ACHN (cell line): Measurements from ENCODE around the gene ANAPC10.

Source experiments
- DNase-seq: peaks from one replicate; pipeline ENCODE4 v3.0.0-alpha.2; 2015
- in situ Hi-C: cut with HindIII; loops from 2 replicates; pipeline ENCODE4 v1.10.0; 2017; ENCODE audit warnings: low sequenced_read_pairs, low pct_ligation_motif_present, low pct_unique_long_range_greater_than_20kb

The ANAPC10 gene

DNA sequence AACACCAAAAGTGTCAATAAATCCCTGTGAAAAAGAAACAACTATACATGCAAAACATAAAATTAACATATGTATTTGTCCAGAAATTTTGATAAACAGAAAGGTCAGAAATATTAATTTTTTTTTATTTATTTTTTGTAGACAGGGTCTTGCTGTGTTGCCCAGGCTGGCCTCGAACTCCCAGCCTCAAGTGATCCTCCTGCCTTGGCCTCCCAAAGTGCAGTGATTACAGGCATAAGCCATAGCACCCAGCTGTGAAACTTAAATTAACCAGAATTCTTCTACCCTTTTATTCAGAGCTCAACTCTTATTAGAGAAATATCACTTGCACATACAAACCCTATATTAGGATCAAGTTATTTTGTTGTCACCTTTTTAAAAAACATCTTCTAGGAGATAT, 16.2 kb downstream of the ANAPC10 start:
- in situ Hi-C loops: no loop called here
- DNase-seq: no peak

GRCh38 chr4:145076469-145076855, 21.5 kb downstream of the ANAPC10 start:
- in situ Hi-C loops: no loop called here
- DNase-seq: no peak

DNA sequence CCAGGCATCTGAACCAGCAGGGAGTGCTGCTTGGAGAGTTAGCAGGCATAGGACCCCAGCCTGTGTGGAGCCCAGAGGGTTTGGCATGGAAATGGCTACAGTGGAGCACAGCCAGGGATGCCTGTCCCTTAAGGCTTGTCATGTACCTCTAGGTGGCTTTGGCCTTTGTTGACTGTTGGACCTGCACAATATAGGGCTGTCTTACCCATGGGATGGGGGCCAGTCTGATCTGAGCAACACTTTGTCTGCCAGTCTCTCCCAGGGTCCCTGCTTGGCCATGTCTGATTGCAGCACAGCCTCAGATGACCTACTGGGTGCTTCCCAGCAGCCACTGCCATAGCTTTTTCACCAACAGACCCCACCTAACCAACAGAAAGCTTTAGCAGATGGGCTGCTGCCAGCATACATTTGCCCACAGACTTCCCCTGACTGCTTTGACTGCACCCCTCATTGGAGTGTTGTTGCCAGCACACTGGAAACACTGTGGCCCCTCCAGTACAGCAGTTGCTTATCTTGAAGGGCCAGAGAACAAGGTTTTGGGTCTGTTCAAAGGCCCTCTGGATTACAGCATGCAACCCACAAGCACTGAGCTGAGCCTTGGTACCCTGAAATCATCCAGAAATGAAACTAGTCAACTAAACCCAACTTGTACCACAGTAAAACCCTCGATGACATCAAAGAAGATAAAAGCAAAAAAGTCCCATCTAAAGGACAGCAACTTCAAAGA, 22.1 kb downstream of the ANAPC10 start:
- DNase-seq: no peak
- in situ Hi-C loops: no loop called here

GRCh38 chr4:145071560-145071959, 26.4 kb downstream of the ANAPC10 start:
- in situ Hi-C loops: no loop called here
- DNase-seq: no peak

- in situ Hi-C loops: no loop called here
- no peak for DNase-seq
Measured at GRCh38 chr4:145069361-145069760, 28.6 kb downstream of the ANAPC10 start.

DNA sequence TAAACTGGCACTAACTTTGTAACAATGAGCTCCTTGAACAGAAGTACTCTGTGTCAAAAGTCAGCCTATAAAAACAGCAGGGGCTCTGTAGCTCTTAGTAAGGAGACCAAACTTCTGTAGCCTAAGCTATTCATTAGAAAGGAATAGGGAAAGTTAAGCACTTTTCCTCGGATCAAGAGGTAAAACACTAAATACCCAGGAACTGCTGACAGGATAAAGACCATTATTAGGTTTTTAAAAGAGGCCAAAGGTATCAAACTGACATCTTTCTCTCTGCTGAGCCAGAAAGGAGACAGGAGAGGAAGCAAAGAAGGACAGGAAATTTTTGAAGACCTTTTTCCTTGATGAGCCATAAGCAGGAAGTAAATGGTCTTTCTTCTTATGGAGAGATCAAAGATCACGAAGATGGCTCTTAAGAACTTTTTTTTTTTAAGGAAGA, 31.9 kb downstream of the ANAPC10 start:
- peak; percentile 8 for DNase-seq
- in situ Hi-C loops: no loop called here

- DNase-seq: peak; percentile 56
- in situ Hi-C loops: no loop called here
Measured at GRCh38 chr4:145061318-145061920, 36.6 kb downstream of the ANAPC10 start.

DNA sequence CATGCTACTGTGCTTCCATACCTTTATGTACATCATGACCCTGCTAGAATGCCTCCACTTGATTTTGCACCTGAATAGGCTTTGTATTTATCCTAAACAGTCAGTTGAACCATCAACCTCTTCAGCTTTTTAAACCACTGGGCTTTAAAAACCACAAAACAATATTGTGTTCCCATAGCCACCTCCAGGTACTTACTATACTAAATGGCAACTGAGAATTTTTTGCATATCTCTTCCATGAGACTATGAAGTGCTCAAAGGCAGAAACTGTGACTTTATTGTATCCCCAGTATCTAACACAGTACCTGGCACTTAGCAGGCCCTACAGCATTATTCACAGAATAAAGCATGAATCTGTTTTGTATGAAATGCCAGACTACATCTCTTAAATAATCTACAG, 39.7 kb downstream of the ANAPC10 start:
- in situ Hi-C loops: no loop called here
- no peak for DNase-seq

DNA sequence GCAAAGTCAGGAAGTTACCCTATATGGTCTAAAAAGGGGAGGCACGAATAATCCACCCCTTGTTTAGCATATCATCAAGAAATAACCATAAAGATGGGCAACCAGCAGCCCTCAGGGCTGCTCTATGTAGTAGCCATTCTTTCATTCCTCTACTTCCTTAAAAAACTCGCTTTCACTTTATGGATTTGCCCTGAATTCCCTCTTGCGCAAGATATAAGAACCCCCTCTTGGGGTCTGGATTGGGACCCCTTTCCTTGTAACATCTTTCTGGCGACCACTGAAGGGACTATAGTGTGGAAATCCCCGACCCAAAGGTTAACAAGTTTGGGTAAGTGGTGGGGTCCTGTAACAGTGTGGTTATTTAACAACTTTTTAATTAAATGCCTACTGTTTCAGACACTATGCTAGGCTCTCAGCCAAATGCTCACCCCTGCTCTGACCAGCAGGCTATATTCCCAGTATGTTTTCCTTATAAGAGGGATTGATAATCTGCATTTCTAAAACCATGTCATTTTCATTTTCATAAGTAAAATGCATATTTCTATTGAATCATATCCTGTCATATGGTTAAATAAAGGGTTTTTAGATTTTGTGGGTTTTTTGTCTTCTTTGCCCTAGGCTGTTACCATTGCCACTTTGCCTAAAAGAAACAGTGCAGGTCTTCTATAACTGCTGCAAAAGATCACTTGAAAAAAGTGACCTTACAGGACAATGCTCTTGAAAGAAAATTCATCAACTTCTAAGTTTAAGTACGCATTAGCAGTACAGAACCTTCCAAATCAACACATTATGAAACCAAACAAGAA, 41.5 kb downstream of the ANAPC10 start:
- in situ Hi-C loops: no loop called here

GRCh38 chr4:145055533-145056257, 42.3 kb downstream of the ANAPC10 start:
- in situ Hi-C loops: no loop called here

More for the DNA sequence above, 41.5 kb downstream of the ANAPC10 start:
- no peak for DNase-seq

DNA sequence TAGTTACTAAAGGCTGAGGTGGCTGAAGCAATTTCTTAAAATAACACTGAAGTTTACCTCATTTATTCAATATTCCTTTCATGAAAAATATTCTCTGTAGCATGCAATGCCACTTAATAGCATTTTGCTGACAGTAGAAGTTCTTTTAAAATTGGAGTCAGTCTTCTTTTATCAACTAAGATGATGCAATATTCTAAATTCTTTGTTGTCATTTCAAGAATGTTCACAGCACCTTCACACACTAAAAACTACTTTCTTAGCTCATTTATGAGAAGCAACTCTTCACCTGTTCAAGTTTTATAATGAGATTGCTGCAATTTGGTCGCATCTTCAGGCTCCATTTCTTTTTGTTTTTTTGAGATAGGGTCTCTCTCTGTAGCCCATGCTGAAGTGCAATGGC, 48.8 kb downstream of the ANAPC10 start:
- no peak for DNase-seq
- in situ Hi-C loops: no loop called here

More at GRCh38 chr4:145055533-145056257, 42.3 kb downstream of the ANAPC10 start:
- no peak for DNase-seq

DNA sequence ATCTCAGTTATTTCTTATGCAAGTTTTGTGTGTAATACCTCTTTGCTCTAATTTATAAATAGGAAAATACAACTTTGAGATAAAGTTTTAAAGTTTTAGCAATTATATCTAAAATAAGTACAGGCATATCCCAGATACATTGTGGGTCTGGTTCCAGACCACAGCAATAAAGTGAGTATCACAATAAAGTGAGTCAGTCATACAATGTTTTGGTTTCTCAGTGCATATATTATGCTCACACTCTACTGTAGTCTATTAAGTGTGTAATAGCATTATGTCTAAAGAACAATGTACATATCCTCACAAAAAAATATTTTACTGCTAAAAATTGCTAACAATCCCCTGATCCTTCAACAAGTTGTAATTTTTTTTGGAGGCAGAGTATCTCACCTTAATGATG, 49.2 kb downstream of the ANAPC10 start:
- DNase-seq: no peak
- in situ Hi-C loops: no loop called here

DNA sequence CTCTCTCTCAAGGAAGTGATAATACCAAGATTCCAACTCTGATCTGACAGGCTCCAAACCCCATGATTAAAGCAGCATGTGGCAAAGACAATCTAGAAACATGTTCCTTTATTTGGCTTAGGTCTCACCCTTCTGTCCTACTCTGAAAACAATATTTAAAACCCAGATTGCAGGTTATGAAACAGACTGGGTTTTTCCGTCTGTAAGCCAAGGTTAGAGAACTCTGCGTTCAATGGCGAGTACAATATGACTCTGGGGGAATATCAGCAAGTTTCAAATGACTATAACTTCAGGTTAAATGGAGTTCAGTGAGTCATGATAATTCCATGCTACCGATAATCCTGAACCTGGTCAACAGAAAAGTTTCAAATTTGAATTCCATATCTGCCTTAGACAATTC, 50.8 kb downstream of the ANAPC10 start:
- in situ Hi-C loops: no loop called here
- DNase-seq: no peak

DNA sequence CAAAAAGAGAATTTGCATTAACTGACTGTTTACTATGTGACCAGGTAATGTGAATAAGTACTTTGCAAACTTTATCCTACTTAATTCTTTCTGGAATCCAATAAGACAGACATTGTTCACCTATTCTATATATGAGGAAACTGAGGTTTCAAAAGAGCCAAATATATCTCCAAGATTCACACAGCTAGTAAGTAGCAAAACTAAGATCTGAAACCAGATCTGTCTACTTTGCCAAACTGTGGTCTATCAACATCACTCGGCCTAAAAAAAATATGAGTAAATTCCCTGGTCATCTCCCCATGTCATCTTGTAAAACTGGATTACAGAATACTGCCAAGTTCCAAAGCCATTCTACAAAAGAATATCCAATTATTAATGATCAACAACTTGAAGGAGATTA, 52.8 kb downstream of the ANAPC10 start:
- in situ Hi-C loops: no loop called here
- no peak for DNase-seq

DNA sequence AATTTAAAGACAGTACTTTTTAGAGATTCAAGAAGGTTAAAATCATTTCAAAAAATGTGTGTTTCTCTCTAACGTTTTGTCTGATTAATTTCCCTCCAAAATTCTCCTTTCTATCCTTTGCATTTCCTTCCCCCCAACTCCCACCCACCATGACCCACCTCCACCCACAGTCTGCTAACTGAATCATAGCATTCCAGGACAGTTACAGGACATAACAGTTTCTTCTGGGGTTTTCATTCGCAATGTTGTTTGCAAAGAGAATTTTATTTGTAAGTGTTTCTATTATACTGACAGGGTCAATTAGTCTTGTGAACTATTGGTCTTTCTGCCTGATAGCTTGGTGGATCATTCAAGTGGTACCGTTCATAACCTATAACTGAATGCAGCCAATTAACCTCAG, 53.7 kb downstream of the ANAPC10 start:
- in situ Hi-C loops: no loop called here
- no peak for DNase-seq

GRCh38 chr4:145043306-145043705, 54.7 kb downstream of the ANAPC10 start:
- in situ Hi-C loops: no loop called here
- DNase-seq: no peak

DNA sequence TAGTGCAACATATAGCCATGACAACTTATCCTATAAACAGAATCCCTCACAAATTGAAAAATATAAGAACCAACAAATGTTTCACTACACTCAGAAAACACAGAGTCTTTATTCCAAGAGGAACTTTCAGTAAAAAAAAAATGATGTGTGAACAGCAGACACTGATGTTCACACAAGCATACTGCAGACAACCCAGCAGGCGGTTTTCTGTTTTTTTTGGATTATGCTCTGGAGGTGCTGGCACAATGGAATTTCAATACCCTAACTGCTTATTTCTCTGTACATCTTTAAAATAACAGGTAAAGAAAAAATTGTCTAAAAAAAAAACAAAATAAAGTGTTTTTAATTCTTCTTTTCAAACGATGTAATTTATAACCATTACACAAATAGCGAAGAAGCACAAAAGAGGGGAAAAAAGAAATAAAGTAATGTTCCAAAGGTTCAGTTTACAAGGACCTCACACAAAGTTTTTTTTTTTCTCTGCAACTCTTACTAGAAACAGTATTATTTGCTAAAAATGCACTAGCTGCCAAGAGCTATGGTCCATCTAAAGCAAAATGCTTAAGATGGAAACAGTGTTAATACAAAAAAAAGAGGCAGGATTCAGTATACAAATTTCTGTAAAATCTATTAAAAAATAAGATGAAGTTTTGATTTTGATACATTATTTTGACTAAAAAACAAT, 55.3 kb downstream of the ANAPC10 start:
- in situ Hi-C loops: no loop called here
- no peak for DNase-seq

DNA sequence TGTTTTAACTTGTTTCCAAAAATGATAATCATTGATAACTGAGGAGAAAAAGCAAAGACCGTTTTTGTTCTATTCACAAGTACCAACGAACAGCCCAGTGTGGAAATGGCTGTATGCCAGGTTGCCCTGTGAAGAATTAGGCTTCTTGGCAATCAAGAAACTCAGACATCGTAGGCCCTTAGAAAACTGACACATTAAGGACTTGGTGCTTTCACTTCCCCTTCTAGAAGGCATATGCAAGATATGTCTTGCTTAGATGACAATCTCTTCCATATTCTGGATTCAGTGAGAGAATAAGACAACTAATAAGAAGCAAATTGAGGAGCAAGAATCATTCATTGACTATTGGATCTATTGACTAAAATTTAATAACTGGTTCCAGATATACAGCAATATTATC, 56.6 kb downstream of the ANAPC10 start:
- DNase-seq: no peak
- in situ Hi-C loops: no loop called here
